Stomach smooth muscle (tissue), 2 donors: ENCODE data around the gene CLEC6A.
"Not testable (repeated sequence)": the region's sequence is repeated elsewhere in the genome, so short reads cannot be mapped to it uniquely, and the experiment has no call there.

Experiments
- H3K27ac ChIP-seq: one replicate; pipeline ENCODE4 v1.7.0; 2013; ENCODE audit warnings: mild to moderate bottlenecking, low read length, inconsistent platforms
- H3K27me3 ChIP-seq, 2 donors: one replicate each; pipeline ENCODE4 v1.7.0; 2013; ENCODE audit warnings: low read length in 2 of 2; ENCODE audit not compliant: insufficient read depth in 2 of 2, control insufficient read depth in 1 of 2
- H3K36me3 ChIP-seq, 2 donors: one replicate each; pipeline ENCODE4 v1.7.0; 2013; ENCODE audit warnings: low read length in 2 of 2; ENCODE audit not compliant: control insufficient read depth in 2 of 2, insufficient read depth in 2 of 2
- H3K4me1 ChIP-seq: one replicate; pipeline ENCODE4 v1.7.0; 2013; ENCODE audit warnings: low read length; ENCODE audit not compliant: control insufficient read depth, insufficient read depth
- H3K4me3 ChIP-seq, 2 donors: one replicate each; pipeline ENCODE4 v1.7.0; 2013; ENCODE audit warnings: low read length in 2 of 2
- H3K9ac ChIP-seq, 2 donors: one replicate each; pipeline ENCODE4 v1.7.0; 2013; ENCODE audit warnings: low read length in 2 of 2, mild to moderate bottlenecking in 1 of 2
- H3K9me3 ChIP-seq, 2 donors: one replicate each; pipeline ENCODE4 v1.7.0; 2013; ENCODE audit warnings: low read length in 2 of 2; ENCODE audit not compliant: control insufficient read depth in 2 of 2
- donor health status: healthy.
- donor health status: Pancreatic carcinoma.

CLEC6A gene

GRCh38 chr12:8455727-8456360 is at the start of gene CLEC6A:
TSS of gene CLEC6A (plus strand) at chr12:8455962. CDS start at chr12:8456112, 150 bp downstream.
- H3K27ac ChIP-seq, result no peak within 1 kb of the TSS
- H3K4me3 ChIP-seq, result no peak within 1 kb of the TSS
- H3K9ac ChIP-seq, result no peak within 1 kb of the TSS
- no peaks in the 10 kb centered on the region for H3K27me3 ChIP-seq
- H3K36me3 ChIP-seq, result no peaks in the 10 kb centered on the region
- no peaks in the 10 kb centered on the region for H3K9me3 ChIP-seq
- no peaks in the 10 kb centered on the region for H3K4me1 ChIP-seq

GRCh38 chr12:8419576-8419975 is 36.2 kb upstream of the CLEC6A start:
- not testable (repeated sequence) for H3K9ac ChIP-seq, H3K27me3 ChIP-seq, H3K9me3 ChIP-seq, H3K4me1 ChIP-seq, H3K36me3 ChIP-seq, H3K27ac ChIP-seq, H3K4me3 ChIP-seq

GRCh38 chr12:8420506-8420905 is 35.3 kb upstream of the CLEC6A start:
- Histone ChIP-seq H3K27me3 (no peaks in the 10 kb centered on the region), H3K9ac (no peak overlapping the region), H3K4me1 (no peaks in the 10 kb centered on the region), H3K9me3 (no peaks in the 10 kb centered on the region), H3K4me3 (no peak overlapping the region), H3K27ac (no peak overlapping the region), H3K36me3 (no peaks in the 10 kb centered on the region)

GRCh38 chr12:8444536-8445278 is 11.1 kb upstream of the CLEC6A start:
- not testable (repeated sequence) for H3K9me3 ChIP-seq

GRCh38 chr12:8445731-8446130 is 10.0 kb upstream of the CLEC6A start:
- H3K9ac ChIP-seq, result no peak overlapping the region
- H3K9me3 ChIP-seq, result no peaks in the 10 kb centered on the region
- no peaks in the 10 kb centered on the region for H3K27me3 ChIP-seq
- H3K27ac ChIP-seq, result no peak overlapping the region
- H3K4me3 ChIP-seq, result no peak overlapping the region
- H3K4me1 ChIP-seq, result no peaks in the 10 kb centered on the region
- H3K36me3 ChIP-seq, result no peaks in the 10 kb centered on the region

More at GRCh38 chr12:8444536-8445278, 11.1 kb upstream of the CLEC6A start:
- H3K4me1 ChIP-seq, H3K36me3 ChIP-seq, H3K9ac ChIP-seq, H3K27ac ChIP-seq, H3K27me3 ChIP-seq, H3K4me3 ChIP-seq: not testable (repeated sequence)

- Histone ChIP-seq H3K4me1 (no peaks in the 10 kb centered on the region), H3K4me3 (no peak overlapping the region), H3K36me3 (no peaks in the 10 kb centered on the region), H3K27me3 (no peaks in the 10 kb centered on the region), H3K27ac (no peak overlapping the region), H3K9ac (no peak overlapping the region), H3K9me3 (no peaks in the 10 kb centered on the region)
Measured at GRCh38 chr12:8446642-8447547, 8.9 kb upstream of the CLEC6A start.

GRCh38 chr12:8449355-8449859 is 6.4 kb upstream of the CLEC6A start:
- Histone ChIP-seq H3K4me1 (no peaks in the 10 kb centered on the region), H3K27ac (no peak overlapping the region), H3K9ac (no peak overlapping the region), H3K4me3 (no peak overlapping the region), H3K27me3 (no peaks in the 10 kb centered on the region), H3K9me3 (no peaks in the 10 kb centered on the region), H3K36me3 (no peaks in the 10 kb centered on the region)

GRCh38 chr12:8452036-8452435 is 3.7 kb upstream of the CLEC6A start:
- Histone ChIP-seq H3K4me1 (no peaks in the 10 kb centered on the region), H3K9me3 (no peaks in the 10 kb centered on the region), H3K4me3 (no peak overlapping the region), H3K27me3 (no peaks in the 10 kb centered on the region), H3K36me3 (no peaks in the 10 kb centered on the region), H3K27ac (no peak overlapping the region), H3K9ac (no peak overlapping the region)

- H3K36me3 ChIP-seq, result no peaks in the 10 kb centered on the region
- H3K27ac ChIP-seq, result no peak overlapping the region
- H3K9ac ChIP-seq, result no peak overlapping the region
- no peaks in the 10 kb centered on the region for H3K9me3 ChIP-seq
- H3K4me3 ChIP-seq, result no peak overlapping the region
- no peaks in the 10 kb centered on the region for H3K27me3 ChIP-seq
- no peaks in the 10 kb centered on the region for H3K4me1 ChIP-seq
Measured at GRCh38 chr12:8453021-8453513, 2.7 kb upstream of the CLEC6A start.

GRCh38 chr12:8453796-8454195 is 2.0 kb upstream of the CLEC6A start:
- no peaks in the 10 kb centered on the region for H3K9me3 ChIP-seq

More at GRCh38 chr12:8453796-8454195, 2.0 kb upstream of the CLEC6A start:
- Histone ChIP-seq H3K4me1 (no peaks in the 10 kb centered on the region), H3K27ac (no peak overlapping the region), H3K9ac (no peak overlapping the region), H3K36me3 (no peaks in the 10 kb centered on the region), H3K27me3 (no peaks in the 10 kb centered on the region), H3K4me3 (no peak overlapping the region)
